Activated naive CD4-positive, alpha-beta T cell treated with Interleukin-2 at 50 U/mL for 16 hours (primary cell): ENCODE measurements around the gene TBP.
"Not testable (repeated sequence)": the region's sequence is repeated elsewhere in the genome, so short reads cannot be mapped to it uniquely, and the experiment has no call there.

Source experiments
- DNase-seq: peaks from one replicate; pipeline ENCODE4 v3.0.0-alpha.2; 2020

TBP gene

GRCh38 chr6:170612256-170612804 lies 58.2 kb downstream of the TBP start:
- not testable (repeated sequence) for DNase-seq

DNA sequence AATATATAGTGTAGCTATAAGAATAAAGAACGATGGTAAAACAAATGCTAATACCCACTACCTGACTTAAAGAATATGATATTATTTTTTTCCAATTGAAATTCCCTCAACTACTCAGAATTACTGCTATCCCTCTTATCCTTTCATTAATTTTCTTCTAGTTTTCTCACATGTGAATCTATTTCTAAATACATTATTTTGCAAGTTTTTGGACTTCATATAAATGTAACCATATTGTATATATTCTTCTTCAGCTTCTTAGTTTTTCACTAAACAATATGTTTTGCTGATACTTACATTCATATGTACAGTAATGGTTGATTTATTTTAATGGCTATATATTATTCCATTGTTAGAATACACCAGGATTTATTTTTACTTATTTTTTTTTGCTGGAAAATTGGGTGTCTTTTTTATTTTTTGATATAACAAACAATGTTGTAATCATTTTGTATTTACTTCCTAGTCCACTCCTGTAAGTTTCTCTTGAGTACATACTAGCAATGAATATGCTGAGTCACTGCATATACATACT lies 61.9 kb downstream of the TBP start:
- not testable (repeated sequence) for DNase-seq
